ENCODE results near the gene CELSR2. TPM values are rescaled to one million over a fixed set of nuclear protein-coding genes. Genes with fewer than 3 reads are reported as not detected.

The CELSR2 gene
- total RNA-seq, 2 experiments from 2014 or later, result 6.9 to 12.5 TPM

- Histone ChIP-seq H3K9me3 (ENCODE audit: low read length) (no peaks in the 10 kb centered on the region), H3K36me3 (ENCODE audit: insufficient read depth, low read length) (peaks cover 12% of the 10 kb centered on the region), H2AFZ (ENCODE audit: low read length) (no peak overlapping the region), H3K27ac (ENCODE audit: low read depth, low read length, poor library complexity, severe bottlenecking) (no peak overlapping the region), H4K20me1 (ENCODE audit: insufficient read depth, low read length) (no peaks in the 10 kb centered on the region), H3K9me2 (ENCODE audit: insufficient read depth, low read length) (no peaks in the 10 kb centered on the region), H3K4me2 (ENCODE audit: low read length) (no peak overlapping the region), H3K4me1 (ENCODE audit: insufficient read depth, low read length, poor library complexity, severe bottlenecking) (no peaks in the 10 kb centered on the region), H3K4me3 (ENCODE audit: low read depth, low read length, poor library complexity, severe bottlenecking) (no peak overlapping the region), H3K79me2 (ENCODE audit: insufficient read depth, low read depth, low read length) (no peaks in the 10 kb centered on the region)
- no peak for DNase-seq (ENCODE audit: low spot score)
- intact Hi-C loops (cut with micrococcal nuclease; ENCODE audit: unreplicated experiment), result no loop called here
- ChIA-PET CTCF (ENCODE audit: unreplicated experiment) (no interaction called here), POLR2A (interaction anchor here (1.0 kb wide), 1 partner anchor 11 kb away, joined by 3 read pairs; no protein-coding TSS in a partner anchor)
- TF ChIP-seq CTCF (conservative IDR thresholded peaks at IDR 0.05; ENCODE audit: low read length), result no peak
- no peak for TF ChIP-seq EZH2phosphoT487 (IDR thresholded peaks at IDR 0.05; ENCODE audit: borderline replicate concordance, low read depth, low read length)
- BruUV-seq (replicated peaks), result no TSS peak
These were observed 6.1 kb upstream of the CELSR2 start for GRCh38 chr1:109243221-109243620.

- CTCF ChIA-PET (ENCODE audit: unreplicated experiment), result no interaction called here
- no peak for TF ChIP-seq CTCF (conservative IDR thresholded peaks at IDR 0.05; ENCODE audit: low read length)
- no peak for TF ChIP-seq EZH2phosphoT487 (IDR thresholded peaks at IDR 0.05; ENCODE audit: borderline replicate concordance, low read depth, low read length)
These were observed 5.3 kb upstream of the CELSR2 start for GRCh38 chr1:109243860-109244552.

GRCh38 chr1:109246141-109246551 is 3.2 kb upstream of the CELSR2 start:
- no TSS peak for BruUV-seq (replicated peaks)
- CTCF ChIA-PET (ENCODE audit: unreplicated experiment), result no interaction called here
- intact Hi-C loops (cut with micrococcal nuclease; ENCODE audit: unreplicated experiment), result no loop called here

More at GRCh38 chr1:109243860-109244552, 5.3 kb upstream of the CELSR2 start:
- intact Hi-C loops (cut with micrococcal nuclease; ENCODE audit: unreplicated experiment), result no loop called here
- no peak for DNase-seq (ENCODE audit: low spot score)
- Histone ChIP-seq H3K9me3 (ENCODE audit: low read length) (no peaks in the 10 kb centered on the region), H3K27ac (ENCODE audit: low read depth, low read length, poor library complexity, severe bottlenecking) (no peak overlapping the region), H3K4me1 (ENCODE audit: insufficient read depth, low read length, poor library complexity, severe bottlenecking) (peaks cover 3% of the 10 kb centered on the region), H3K9me2 (ENCODE audit: insufficient read depth, low read length) (no peaks in the 10 kb centered on the region), H4K20me1 (ENCODE audit: insufficient read depth, low read length) (no peaks in the 10 kb centered on the region), H3K79me2 (ENCODE audit: insufficient read depth, low read depth, low read length) (no peaks in the 10 kb centered on the region), H3K36me3 (ENCODE audit: insufficient read depth, low read length) (peaks cover 4% of the 10 kb centered on the region; the same call in 1 of the 2 replicates), H2AFZ (ENCODE audit: low read length) (no peak overlapping the region), H3K4me3 (ENCODE audit: low read depth, low read length, poor library complexity, severe bottlenecking) (no peak overlapping the region), H3K4me2 (ENCODE audit: low read length) (no peak overlapping the region)
- POLR2A ChIA-PET, result interaction anchor here (0.9 kb wide), 1 partner anchor 13 kb away, joined by 3 read pairs; no protein-coding TSS in a partner anchor
- no TSS peak for BruUV-seq (replicated peaks)

More at GRCh38 chr1:109246141-109246551, 3.2 kb upstream of the CELSR2 start:
- Histone ChIP-seq H3K4me1 (ENCODE audit: insufficient read depth, low read length, poor library complexity, severe bottlenecking) (peaks cover 10% of the 10 kb centered on the region), H3K27ac (ENCODE audit: low read depth, low read length, poor library complexity, severe bottlenecking) (no peak overlapping the region), H3K4me3 (ENCODE audit: low read depth, low read length, poor library complexity, severe bottlenecking) (no peak overlapping the region), H3K9me3 (ENCODE audit: low read length) (no peaks in the 10 kb centered on the region), H2AFZ (ENCODE audit: low read length) (no peak overlapping the region), H3K4me2 (ENCODE audit: low read length) (no peak overlapping the region), H3K79me2 (ENCODE audit: insufficient read depth, low read depth, low read length) (no peaks in the 10 kb centered on the region), H3K36me3 (ENCODE audit: insufficient read depth, low read length) (no peaks in the 10 kb centered on the region), H3K9me2 (ENCODE audit: insufficient read depth, low read length) (no peaks in the 10 kb centered on the region), H4K20me1 (ENCODE audit: insufficient read depth, low read length) (no peaks in the 10 kb centered on the region)
- no peak for DNase-seq (ENCODE audit: low spot score)
- no peak for TF ChIP-seq EZH2phosphoT487 (IDR thresholded peaks at IDR 0.05; ENCODE audit: borderline replicate concordance, low read depth, low read length)
- TF ChIP-seq CTCF (conservative IDR thresholded peaks at IDR 0.05; ENCODE audit: low read length), result no peak
- POLR2A ChIA-PET, result interaction anchor here (0.6 kb wide), 2 partner anchors 150 to 270 kb away, joined by 3 to 4 read pairs; no protein-coding TSS in a partner anchor

All from OCI-LY7 (cell line).